ENCODE results near the gene SART3. TPM values are rescaled to one million over a fixed set of nuclear protein-coding genes. Genes with fewer than 3 reads are reported as not detected.

The SART3 gene
- total and polyA plus RNA-seq, 2 experiments from 2014 or later, result 23.2 to 145 TPM

DNA sequence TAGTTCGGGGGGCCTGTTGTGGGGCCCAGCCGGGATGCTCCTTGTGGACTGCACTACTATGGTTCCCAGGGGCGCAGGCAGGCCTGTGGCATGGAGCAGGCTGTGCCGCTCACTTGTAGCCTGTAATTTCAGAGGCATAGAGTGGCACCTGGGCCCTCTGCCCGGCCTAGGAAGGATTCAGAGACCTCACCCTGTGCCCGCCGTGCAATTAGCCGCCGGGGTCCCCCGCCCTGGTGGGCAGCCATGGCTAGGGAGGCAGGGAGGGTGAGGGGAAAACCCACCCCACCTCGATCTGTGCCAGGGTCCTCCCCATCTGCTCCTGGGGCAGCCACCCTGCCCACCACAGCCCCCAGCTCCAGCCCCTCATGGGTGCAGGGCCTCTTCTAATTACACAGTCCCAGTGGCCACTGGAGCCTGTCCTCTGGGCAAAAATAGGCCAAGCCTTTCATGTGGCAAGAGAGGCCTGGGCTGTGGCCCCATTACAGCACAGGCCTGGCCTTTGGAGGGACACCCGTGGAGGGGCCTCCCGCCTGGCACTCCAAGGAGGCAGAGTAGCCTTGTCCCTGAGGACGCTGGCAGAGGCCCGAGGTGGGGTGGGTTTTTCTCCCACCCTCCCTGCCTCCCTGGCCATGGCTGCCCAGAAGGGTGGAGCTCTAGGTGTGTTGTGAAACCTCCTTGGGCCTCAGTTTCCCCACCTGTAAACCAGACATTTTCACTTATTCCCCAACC, 42.2 kb upstream of the SART3 start:
- no peaks in the 10 kb centered on the region for H3K36me3 ChIP-seq
- no peaks in the 10 kb centered on the region for H3K9me3 ChIP-seq (ENCODE audit: low read depth)
- H3K27me3 ChIP-seq, result no peaks in the 10 kb centered on the region
- H3K27ac ChIP-seq, result no peak overlapping the region
- no peak overlapping the region for H3K4me3 ChIP-seq
- H3K4me1 ChIP-seq (ENCODE audit: low read depth), result no peaks in the 10 kb centered on the region
- DNase-seq (ENCODE audit: low read depth in 1 of 2, low spot score in 1 of 2), result no peak
- TF ChIP-seq, protein P1, sequence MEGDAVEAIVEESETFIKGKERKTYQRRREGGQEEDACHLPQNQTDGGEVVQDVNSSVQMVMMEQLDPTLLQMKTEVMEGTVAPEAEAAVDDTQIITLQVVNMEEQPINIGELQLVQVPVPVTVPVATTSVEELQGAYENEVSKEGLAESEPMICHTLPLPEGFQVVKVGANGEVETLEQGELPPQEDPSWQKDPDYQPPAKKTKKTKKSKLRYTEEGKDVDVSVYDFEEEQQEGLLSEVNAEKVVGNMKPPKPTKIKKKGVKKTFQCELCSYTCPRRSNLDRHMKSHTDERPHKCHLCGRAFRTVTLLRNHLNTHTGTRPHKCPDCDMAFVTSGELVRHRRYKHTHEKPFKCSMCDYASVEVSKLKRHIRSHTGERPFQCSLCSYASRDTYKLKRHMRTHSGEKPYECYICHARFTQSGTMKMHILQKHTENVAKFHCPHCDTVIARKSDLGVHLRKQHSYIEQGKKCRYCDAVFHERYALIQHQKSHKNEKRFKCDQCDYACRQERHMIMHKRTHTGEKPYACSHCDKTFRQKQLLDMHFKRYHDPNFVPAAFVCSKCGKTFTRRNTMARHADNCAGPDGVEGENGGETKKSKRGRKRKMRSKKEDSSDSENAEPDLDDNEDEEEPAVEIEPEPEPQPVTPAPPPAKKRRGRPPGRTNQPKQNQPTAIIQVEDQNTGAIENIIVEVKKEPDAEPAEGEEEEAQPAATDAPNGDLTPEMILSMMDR (IDR thresholded peaks at IDR 0.05; ENCODE audit: low read depth, low read length), result no peak

DNA sequence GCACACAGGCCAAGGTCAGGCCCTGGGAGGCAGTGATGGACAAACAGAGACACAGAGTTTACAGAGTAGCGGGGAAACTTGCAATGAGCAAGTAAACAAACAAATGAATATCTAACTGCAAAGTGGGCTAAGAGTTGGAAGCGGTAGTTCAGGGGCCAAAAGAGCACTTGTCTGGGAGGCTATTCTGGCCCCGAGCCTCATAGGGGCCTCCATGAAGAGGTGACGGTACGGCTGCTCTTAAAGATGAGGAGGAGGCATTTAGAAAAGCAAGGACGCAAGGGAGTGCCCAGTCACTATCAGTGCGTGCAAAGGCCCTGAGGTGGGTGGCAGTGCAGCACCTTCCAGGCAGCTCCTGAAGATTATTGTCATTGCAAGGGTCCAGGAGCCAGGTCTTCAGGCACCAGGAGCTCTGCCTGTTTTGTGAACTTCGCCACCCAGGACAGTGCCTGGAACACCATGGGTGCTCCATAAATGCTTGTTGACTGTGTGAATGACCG, 41.3 kb upstream of the SART3 start:
- no peaks in the 10 kb centered on the region for H3K27me3 ChIP-seq
- no peak overlapping the region for H3K27ac ChIP-seq
- H3K4me1 ChIP-seq (ENCODE audit: low read depth), result no peaks in the 10 kb centered on the region
- no peaks in the 10 kb centered on the region for H3K9me3 ChIP-seq (ENCODE audit: low read depth)
- no peaks in the 10 kb centered on the region for H3K36me3 ChIP-seq
- DNase-seq (ENCODE audit: low read depth in 1 of 2, low spot score in 1 of 2), result no peak
- TF ChIP-seq, protein P1 (IDR thresholded peaks at IDR 0.05; ENCODE audit: low read depth, low read length), result no peak
- no peak overlapping the region for H3K4me3 ChIP-seq

DNA sequence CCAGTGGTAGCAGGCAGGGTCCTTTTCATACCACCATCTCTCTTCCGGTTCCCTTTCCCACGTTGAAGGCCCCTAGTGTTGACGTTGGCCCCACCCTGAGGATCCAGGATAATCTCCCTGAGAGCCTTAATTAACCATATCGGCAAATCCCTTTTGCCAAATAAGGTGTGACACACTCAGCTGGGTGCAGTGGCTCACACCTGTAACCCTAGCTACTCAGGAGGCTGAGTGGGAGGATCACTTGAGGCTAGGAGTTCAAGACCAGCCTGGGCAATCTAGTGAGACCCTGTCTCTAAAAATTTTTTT, 39.7 kb upstream of the SART3 start:
- no peaks in the 10 kb centered on the region for H3K27me3 ChIP-seq
- TF ChIP-seq, protein P1 (IDR thresholded peaks at IDR 0.05; ENCODE audit: low read depth, low read length), result no peak
- DNase-seq (ENCODE audit: low read depth in 1 of 2, low spot score in 1 of 2), result no peak
- H3K4me1 ChIP-seq (ENCODE audit: low read depth), result no peaks in the 10 kb centered on the region
- H3K27ac ChIP-seq, result no peak overlapping the region
- no peaks in the 10 kb centered on the region for H3K36me3 ChIP-seq
- no peaks in the 10 kb centered on the region for H3K9me3 ChIP-seq (ENCODE audit: low read depth)
- H3K4me3 ChIP-seq, result no peak overlapping the region

DNA sequence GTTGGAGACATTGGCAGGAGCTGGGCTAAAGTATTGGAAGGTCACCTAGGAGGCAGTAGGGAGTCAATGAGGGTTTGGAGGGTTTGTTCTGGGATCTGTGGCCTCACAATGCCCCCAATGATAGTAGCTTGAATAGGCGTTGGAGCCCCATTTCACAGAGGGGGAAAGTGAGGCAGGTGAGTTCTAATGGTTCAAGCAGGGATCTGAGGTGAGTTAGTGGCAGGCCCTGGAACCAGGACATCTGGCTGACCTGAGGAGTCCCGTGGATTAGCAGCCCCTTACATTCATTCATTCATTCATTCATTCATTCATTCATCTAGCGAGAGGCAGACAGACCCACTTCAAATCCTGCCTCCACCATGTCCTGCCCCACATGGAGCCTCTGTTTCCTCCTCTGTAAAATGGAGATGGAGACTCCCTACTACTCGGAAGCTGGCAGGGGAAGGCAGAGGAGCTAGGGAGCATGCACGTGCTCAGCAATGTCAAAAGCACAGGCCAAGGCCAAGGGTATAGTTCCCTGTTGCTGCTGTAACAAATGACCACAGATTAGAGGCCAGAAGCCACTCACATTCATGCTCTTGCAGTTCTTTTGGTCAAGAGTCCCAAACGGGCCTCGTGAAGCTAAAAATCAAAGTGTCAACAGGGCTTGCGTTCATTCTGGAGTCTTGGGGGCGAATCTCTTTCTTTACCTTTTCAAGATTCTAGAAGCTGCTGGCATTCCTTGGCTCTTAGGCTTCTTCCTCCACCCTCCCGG, 39.2 kb upstream of the SART3 start:
- Histone ChIP-seq H3K9me3 (ENCODE audit: low read depth) (no peaks in the 10 kb centered on the region), H3K27ac (no peak overlapping the region), H3K36me3 (no peaks in the 10 kb centered on the region), H3K4me1 (ENCODE audit: low read depth) (no peaks in the 10 kb centered on the region), H3K27me3 (no peaks in the 10 kb centered on the region), H3K4me3 (no peak overlapping the region)
- DNase-seq (ENCODE audit: low read depth in 1 of 2, low spot score in 1 of 2), result no peak
- TF ChIP-seq, protein P1 (IDR thresholded peaks at IDR 0.05; ENCODE audit: low read depth, low read length), result no peak

DNA sequence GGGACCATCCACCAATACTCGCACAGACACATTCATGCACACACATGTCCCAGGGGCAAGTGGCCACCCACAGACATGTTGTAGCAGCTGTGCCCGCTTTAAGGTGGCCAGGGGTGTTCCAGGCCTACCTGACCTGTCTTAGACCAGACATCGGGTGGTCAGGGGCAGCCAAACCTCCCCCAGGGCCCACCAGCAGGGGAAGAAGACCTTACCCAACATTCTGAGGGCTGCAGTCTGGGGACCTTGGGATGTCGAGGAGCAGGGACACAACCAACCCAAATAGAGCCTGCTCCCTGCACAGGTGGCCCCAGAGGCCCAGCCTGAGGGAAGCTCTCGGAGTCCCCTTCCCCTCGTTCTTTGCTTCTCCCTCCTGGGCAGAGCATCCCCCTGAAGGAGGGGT, 38.6 kb upstream of the SART3 start:
- Histone ChIP-seq H3K4me3 (no peak overlapping the region), H3K27ac (no peak overlapping the region), H3K36me3 (no peaks in the 10 kb centered on the region), H3K27me3 (no peaks in the 10 kb centered on the region), H3K9me3 (ENCODE audit: low read depth) (no peaks in the 10 kb centered on the region), H3K4me1 (ENCODE audit: low read depth) (no peaks in the 10 kb centered on the region)
- no peak for DNase-seq (ENCODE audit: low read depth in 1 of 2, low spot score in 1 of 2)
- TF ChIP-seq, protein P1 (IDR thresholded peaks at IDR 0.05; ENCODE audit: low read depth, low read length), result no peak
